GM10266 (cell line): ENCODE data around the gene UBXN7.
"Not testable (repeated sequence)": the region's sequence is repeated elsewhere in the genome, so short reads cannot be mapped to it uniquely, and the experiment has no call there.

Experiments
- DNase-seq: peaks from one replicate; pipeline ENCODE4 v3.0.0; 2012; ENCODE audit errors: extremely low spot score
- TF ChIP-seq, protein P1 (sequence below): IDR thresholded peaks from 2 replicates; pipeline ENCODE4 v1.5.1; 2012; ENCODE audit warnings: mild to moderate bottlenecking, low read depth; ENCODE audit not compliant: control insufficient read depth, insufficient read depth; ENCODE audit errors: missing control alignments

UBXN7 gene

DNA sequence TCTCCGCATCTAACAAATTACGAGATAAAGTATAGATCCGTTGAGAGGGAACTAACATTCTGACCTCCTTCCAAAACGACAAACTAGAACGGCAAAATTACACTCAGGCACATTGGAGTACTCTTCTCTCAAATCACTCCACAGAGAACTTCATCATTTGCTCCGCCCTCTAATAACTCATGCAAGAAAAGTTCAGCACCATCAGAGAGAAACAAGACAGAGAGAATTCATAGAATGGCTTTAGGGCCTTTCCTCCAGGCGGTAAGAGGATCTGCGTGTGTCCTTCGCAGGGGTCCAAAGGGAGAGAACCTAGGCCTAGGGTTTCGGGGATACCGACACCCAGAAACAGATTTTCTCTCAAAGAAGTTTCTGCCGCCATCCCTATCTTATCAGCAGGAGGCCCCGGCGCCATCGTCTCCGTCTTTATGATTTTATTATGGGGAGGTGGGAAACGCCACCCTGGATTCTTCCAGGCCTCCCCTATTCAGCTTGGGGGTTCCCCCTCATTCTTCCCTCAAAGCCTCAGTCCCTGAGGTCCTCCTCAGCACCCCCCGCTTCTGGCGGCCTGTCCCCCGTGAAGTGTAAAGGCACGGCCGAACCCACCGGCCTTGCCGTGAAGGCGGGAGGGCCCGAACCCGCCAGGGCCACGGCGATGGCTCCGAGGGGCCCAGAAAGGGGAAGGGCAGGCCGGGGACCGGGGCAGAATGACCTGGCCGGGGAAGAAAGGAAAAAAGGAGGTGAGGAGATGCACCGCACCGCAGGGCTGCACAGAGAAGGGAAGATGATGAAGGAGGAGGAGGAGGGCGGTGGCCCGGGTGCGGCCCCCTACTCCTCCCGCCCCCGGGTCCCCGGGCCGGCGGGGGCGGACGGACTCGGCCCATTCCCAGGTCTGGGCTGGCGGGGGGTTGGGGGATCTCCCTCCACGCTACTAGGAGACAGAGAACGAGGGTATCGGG is 768 bp downstream of the UBXN7 start:
- peak; percentile 72 for DNase-seq
- TF ChIP-seq, protein P1, sequence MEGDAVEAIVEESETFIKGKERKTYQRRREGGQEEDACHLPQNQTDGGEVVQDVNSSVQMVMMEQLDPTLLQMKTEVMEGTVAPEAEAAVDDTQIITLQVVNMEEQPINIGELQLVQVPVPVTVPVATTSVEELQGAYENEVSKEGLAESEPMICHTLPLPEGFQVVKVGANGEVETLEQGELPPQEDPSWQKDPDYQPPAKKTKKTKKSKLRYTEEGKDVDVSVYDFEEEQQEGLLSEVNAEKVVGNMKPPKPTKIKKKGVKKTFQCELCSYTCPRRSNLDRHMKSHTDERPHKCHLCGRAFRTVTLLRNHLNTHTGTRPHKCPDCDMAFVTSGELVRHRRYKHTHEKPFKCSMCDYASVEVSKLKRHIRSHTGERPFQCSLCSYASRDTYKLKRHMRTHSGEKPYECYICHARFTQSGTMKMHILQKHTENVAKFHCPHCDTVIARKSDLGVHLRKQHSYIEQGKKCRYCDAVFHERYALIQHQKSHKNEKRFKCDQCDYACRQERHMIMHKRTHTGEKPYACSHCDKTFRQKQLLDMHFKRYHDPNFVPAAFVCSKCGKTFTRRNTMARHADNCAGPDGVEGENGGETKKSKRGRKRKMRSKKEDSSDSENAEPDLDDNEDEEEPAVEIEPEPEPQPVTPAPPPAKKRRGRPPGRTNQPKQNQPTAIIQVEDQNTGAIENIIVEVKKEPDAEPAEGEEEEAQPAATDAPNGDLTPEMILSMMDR: no peak

GRCh38 chr3:196428041-196428440 is 4.2 kb downstream of the UBXN7 start:
- no peak for DNase-seq
- TF ChIP-seq, protein P1: no peak

DNA sequence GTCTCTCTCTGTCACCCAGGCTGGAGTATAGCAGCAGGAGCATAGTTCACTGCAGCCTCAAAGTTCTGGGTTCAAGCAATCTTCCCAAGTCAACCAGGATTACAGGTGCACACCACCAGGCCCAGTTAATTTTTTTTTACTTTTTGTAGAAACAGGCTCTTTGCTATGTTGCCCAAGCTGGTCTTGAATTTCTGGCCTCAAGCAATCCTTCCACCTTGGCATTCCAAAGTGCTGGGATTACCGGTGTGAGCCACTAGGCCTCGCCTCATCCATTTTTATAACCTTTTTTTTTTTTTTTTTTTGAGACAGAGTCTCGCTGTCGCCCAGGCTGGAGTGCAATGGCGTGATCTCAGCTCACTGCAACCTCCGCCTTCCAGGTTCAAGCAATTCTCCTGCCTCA is 7.8 kb downstream of the UBXN7 start:
- not testable (repeated sequence) for DNase-seq

GRCh38 chr3:196423044-196423781 is 9.0 kb downstream of the UBXN7 start:
- DNase-seq: no peak
- TF ChIP-seq, protein P1: no peak

- not testable (repeated sequence) for DNase-seq
These were observed 10.6 kb downstream of the UBXN7 start for GRCh38 chr3:196421668-196422067.

- no peak for DNase-seq
- TF ChIP-seq, protein P1: no peak
These were observed 12.8 kb downstream of the UBXN7 start for GRCh38 chr3:196419386-196419785.

GRCh38 chr3:196418601-196419000 is 13.6 kb downstream of the UBXN7 start:
- TF ChIP-seq, protein P1: no peak
- no peak for DNase-seq

DNA sequence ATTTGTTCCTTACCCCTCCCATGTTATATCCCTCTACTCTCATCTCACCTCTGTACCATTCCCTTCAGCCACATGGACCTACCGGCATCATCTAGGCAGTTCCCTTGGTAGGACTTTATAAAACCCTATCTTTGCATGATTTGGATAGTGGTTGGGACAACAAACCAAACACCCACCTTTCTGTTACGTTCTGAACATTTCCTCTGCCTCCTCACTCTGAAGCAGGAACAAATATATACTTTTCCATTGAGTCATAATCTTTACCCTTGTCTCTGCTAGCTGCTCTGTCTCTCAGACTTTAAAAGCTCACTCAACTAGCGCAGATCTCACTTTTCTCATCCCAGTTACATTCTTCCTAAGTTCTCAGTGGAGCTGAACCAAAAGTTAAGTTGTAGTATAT is 17.8 kb downstream of the UBXN7 start:
- TF ChIP-seq, protein P1: no peak
- peak; percentile 53 for DNase-seq
